Measurements from ENCODE around the gene HSPBAP1.
"Not testable (repeated sequence)": the region's sequence is repeated elsewhere in the genome, so short reads cannot be mapped to it uniquely, and the experiment has no call there.

The HSPBAP1 gene

GRCh38 chr3:122732682-122733525 is 60.7 kb downstream of the HSPBAP1 start:
- DNase-seq, result not testable (repeated sequence)

- no peak for DNase-seq
These were observed 63.4 kb downstream of the HSPBAP1 start for GRCh38 chr3:122730240-122730639.

GRCh38 chr3:122728756-122729514 is 64.7 kb downstream of the HSPBAP1 start:
- no peak for DNase-seq

- DNase-seq, result no peak
These were observed 65.4 kb downstream of the HSPBAP1 start for GRCh38 chr3:122728186-122728585.

GRCh38 chr3:122727766-122728165 is 65.9 kb downstream of the HSPBAP1 start:
- DNase-seq, result no peak

- DNase-seq, result no peak
These were observed 66.3 kb downstream of the HSPBAP1 start for GRCh38 chr3:122727294-122727693.

- no peak for DNase-seq
These were observed 68.5 kb downstream of the HSPBAP1 start for GRCh38 chr3:122725106-122725505.

GRCh38 chr3:122719273-122719921 is 74.2 kb downstream of the HSPBAP1 start:
- no peak for DNase-seq

GRCh38 chr3:122716667-122717066 is 77.0 kb downstream of the HSPBAP1 start:
- DNase-seq, result no peak

GRCh38 chr3:122714273-122714672 is 79.4 kb downstream of the HSPBAP1 start:
- DNase-seq, result no peak

- DNase-seq, result not testable (repeated sequence)
These were observed 82.9 kb downstream of the HSPBAP1 start for GRCh38 chr3:122710616-122711251.

GRCh38 chr3:122705379-122705778 is 88.3 kb downstream of the HSPBAP1 start:
- DNase-seq, result no peak

GRCh38 chr3:122700193-122700592 is 93.4 kb downstream of the HSPBAP1 start:
- DNase-seq, result no peak

- DNase-seq, result no peak
These were observed 95.5 kb downstream of the HSPBAP1 start for GRCh38 chr3:122697952-122698620.

- no peak for DNase-seq
These were observed 97.6 kb downstream of the HSPBAP1 start for GRCh38 chr3:122695927-122696561.

- no peak for DNase-seq
These were observed 98.7 kb downstream of the HSPBAP1 start for GRCh38 chr3:122694966-122695365.

- no peak for DNase-seq
These were observed 101.0 kb downstream of the HSPBAP1 start for GRCh38 chr3:122692674-122693073.

- no peak for DNase-seq
These were observed 102.4 kb downstream of the HSPBAP1 start for GRCh38 chr3:122691195-122691594.

GRCh38 chr3:122690096-122690495 is 103.5 kb downstream of the HSPBAP1 start:
- DNase-seq, result no peak

All from activated gamma-delta T cell (primary cell).